Activated T-cell treated with anti-CD3 and anti-CD28 coated beads for 1 hour (primary cell): ENCODE data around the gene SBF2.
A peak's percentile ranks its signal among the peaks of the same experiment; 100 is the strongest.

Source experiments
- DNase-seq: peaks from one replicate; pipeline ENCODE4 v3.0.0-alpha.2; 2020; ENCODE audit warnings: low read depth

Gene SBF2

GRCh38 chr11:10317151-10317755 lies 23.2 kb upstream of the SBF2 start:
- no peak for DNase-seq

DNA sequence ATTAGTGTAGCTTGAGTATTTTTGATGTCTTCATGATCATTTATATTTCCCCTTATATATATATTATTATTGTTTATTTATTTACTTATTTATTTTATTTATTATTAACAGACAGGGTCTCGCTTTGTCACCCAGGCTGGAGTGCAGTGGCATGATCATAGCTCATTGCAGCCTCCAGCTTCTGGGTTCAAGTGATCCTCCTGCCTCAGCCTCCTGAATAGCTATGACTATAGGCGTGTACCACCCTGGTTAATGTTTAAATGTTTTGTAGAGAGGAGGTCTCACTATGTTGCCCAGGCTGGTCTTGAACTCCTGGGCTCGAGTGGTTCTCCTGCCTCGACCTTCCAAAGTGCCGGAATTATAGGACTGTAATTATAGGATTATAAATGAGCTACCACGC lies 21.1 kb upstream of the SBF2 start:
- DNase-seq = no peak

GRCh38 chr11:10314199-10315072 lies 20.4 kb upstream of the SBF2 start:
- no peak for DNase-seq

- no peak for DNase-seq
Observed at GRCh38 chr11:10311802-10312201, 17.8 kb upstream of the SBF2 start.

DNA sequence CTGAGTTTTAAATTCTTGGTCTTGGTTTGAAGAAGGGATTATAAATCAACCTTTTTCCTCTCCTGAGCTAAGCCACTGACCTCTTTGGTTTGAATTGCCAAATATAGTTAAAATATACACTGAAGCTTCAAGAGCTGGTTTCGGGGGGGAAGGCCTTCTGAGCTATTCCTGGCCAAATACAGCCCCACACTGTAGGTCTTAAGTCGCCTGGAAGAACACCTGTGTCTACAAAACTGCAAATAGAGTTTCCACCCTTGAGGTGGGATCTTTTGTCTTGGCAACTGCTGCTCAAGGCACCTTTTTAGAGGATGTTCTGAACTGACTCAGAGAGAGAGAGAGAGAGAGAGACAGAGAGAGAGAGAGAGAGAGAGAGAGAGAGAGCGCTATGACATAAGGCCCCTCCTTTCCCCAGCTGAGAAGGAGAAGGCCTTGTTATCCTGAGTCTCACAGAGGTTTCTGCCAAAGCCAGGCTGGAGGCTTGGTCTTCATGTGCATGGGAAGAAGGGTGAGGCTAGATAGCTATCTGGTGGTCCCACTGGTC lies 16.4 kb upstream of the SBF2 start:
- DNase-seq = no peak

DNA sequence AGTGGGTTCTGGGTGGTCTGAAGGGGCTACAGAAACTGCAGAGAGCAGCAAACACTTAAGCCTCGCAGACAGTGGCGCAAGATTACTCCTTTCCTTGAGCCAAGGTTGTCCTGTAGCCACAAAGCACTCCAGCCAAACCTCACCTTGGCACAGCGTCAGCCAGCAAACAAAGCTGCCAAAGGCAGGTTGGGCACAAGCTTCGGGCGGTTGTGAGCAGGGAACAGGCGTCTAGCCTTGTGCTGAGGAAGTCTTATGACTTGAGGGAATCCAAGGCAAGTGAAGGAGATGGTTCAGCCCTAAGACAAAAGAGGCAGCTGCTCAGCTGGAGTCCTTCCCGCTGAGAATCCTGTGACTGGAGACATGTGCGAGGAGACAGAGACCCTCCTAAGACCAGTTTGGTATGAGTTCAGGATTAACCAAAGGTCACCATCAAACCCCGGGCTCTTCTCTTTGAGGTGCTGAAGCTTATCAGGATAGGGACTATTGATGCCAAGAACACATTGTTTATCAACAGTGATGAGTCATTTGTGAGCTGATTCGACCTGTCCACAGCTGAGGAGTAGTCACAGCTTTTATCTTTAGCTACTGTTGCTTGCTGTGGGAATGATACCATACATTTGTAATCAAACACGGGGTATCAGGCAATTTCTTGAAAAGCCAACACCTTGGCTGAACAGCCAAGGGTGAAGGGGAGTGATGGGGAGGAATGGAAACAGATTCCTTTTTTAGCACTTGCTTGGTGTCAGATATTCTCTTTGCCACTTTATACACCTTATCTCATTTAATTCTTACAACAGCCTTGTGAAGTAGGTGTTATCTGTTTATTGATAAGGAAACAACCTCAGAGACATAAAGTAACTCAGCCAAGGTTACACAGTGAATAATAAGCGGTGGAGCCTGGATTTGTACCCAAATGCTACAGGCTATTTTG lies 15.4 kb upstream of the SBF2 start:
- DNase-seq = no peak

DNA sequence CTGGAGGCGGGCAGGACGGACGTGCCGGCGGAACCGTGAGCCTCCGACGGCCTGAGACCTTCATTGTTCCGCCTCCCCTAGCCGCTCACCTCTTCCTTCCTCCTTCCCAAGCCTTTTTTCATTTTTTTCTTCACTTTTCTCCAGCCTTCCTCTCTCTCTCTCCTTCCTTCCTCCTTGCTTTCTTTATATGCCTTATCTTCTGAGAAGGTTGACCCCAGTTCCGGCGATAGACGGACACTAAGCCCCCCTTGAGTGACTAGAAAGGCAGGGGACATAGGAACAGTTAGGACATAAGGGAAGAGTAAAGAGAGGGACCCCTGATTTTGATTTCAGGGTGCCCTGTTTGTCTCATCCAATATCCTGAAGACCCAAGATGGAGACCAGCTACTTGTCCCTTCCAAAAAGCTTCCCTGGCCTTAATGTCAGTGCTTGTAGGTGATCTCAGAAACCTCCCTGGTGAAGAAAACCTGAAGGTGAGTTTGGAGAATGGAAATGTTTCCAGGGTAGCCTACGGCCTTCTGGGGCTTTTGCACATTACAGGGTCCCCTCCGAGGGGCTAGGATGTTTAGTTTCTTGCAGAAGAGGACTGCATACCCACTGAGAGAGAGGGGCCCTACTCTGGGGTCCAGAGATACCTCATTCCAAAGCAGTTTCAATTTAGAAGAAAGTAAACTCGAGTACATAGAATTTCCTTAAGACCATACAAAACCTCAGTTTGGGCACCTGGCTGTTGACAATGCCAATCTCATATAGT lies 14.4 kb upstream of the SBF2 start:
- DNase-seq = no peak

- DNase-seq = peak; percentile 75
Observed at GRCh38 chr11:10307400-10308200, 13.6 kb upstream of the SBF2 start.

- no peak for DNase-seq
Observed at GRCh38 chr11:10307022-10307399, 13.0 kb upstream of the SBF2 start.

DNA sequence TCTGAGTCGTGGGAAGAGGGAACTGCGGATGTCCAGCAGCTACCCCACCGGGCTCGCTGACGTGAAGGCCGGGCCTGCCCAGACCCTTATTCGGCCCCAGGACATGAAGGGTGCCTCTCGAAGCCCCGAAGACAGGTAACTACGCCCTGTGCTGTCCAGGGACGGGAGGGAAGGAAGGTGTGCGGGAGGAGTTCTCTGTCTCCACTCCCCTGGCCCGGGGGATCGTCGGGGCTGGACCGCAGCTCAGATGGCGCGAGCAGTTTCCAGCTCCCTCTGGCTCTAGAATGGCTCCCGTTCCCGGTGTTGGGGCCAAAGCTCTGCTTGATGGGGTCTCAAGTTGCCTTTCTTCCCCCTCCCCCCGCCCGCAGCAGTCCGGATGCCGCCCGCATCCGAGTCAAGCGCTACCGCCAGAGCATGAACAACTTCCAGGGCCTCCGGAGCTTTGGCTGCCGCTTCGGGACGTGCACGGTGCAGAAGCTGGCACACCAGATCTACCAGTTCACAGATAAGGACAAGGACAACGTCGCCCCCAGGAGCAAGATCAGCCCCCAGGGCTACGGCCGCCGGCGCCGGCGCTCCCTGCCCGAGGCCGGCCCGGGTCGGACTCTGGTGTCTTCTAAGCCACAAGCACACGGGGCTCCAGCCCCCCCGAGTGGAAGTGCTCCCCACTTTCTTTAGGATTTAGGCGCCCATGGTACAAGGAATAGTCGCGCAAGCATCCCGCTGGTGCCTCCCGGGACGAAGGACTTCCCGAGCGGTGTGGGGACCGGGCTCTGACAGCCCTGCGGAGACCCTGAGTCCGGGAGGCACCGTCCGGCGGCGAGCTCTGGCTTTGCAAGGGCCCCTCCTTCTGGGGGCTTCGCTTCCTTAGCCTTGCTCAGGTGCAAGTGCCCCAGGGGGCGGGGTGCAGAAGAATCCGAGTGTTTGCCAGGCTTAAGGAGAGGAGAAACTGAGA lies 12.2 kb upstream of the SBF2 start:
- peak; percentile 13 for DNase-seq

- no peak for DNase-seq
Observed at GRCh38 chr11:10305262-10305963, 11.4 kb upstream of the SBF2 start.

GRCh38 chr11:10304495-10305261 lies 10.7 kb upstream of the SBF2 start, which contains the start of gene ADM:
TSS of gene ADM (plus strand) at chr11:10305073. CDS start at chr11:10305701, 628 bp downstream.
- DNase-seq = peak; percentile 12

GRCh38 chr11:10303558-10304363 lies 9.7 kb upstream of the SBF2 start:
- peak; percentile 20 for DNase-seq

DNA sequence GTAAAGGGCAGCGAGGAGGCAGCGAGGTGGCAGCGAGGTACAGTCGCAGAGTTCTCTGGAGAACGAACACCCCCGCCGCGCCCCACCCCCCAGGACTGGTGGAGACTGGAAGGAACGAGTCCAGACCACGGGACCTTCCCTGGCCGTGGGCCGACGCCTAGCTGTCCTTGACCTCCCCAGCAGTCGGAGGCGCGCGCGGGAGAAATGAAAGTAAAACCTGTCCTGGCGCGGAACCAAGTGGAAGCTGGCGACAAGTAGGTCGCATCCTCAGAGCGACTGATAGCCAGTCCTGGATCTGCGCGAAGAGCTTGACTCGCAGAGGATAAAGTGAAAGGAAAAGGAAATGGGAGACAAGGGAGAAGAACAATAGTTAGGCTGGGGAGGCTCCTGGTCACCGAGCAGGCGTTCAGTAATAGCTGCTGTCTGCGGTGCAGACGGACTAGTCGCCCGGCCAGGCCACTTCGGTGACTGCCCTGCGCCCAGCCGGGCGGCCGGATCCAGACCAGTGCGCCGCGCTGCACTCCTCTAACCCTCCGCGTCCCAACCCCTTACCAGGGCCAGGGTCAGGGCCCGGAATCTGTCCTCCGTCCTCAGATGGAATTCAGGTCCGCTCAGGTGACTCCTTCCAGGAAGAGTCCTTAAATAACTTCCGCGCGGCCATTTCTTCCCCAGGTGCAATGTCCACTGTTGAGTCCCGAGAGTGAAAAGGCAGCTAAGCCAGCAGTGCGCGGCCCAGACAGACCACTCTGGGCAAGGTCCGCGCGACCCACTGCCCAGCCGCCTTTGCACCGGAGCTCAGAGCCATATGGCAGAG lies 8.9 kb upstream of the SBF2 start:
- peak; percentile 66 for DNase-seq

- DNase-seq = no peak
Observed at GRCh38 chr11:10302359-10302743, 8.3 kb upstream of the SBF2 start.

DNA sequence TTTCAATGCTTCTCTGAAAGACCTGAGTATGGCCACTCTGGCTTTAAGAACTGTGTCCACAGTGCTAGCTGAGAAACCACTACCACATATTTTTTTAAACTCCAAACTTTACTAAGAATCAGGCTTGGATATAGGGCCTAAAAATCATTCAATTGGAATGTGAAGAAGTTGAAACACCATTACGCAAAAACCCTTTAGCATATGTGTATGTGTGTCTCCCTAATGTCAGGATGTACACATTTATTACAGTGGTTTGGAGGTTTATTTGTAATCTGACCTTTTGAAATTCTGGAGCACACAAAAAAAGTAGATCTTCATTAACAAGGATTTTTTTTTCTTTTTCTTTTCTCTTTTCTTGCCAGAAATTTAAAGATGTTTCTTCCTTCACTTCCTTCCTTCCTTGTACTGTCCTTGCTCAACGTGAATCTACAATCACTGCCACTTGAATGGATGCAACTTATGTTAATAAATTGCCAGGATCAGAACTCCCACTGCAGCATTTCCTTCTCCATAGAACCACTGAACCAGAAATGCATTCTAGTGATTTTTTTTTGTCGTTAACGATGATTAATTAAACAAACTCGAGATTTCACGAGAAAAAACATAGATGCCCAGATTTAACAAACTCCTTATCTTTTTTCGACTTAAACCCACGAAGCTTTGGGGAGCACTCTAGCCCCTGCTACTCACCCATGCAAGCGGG lies 7.8 kb upstream of the SBF2 start:
- no peak for DNase-seq
